Activated naive CD8-positive, alpha-beta T cell treated with anti-CD3 and anti-CD28 coated beads, Interleukin-2, amount 50 U/mL, for 16 hours (primary cell): ENCODE results near the gene MRPL53.

Experiments
- DNase-seq: peaks from one replicate; pipeline ENCODE4 v3.0.0-alpha.2; 2020; ENCODE audit warnings: low read depth, low spot score

The MRPL53 gene

GRCh38 chr2:74472086-74472944 lies at the start of gene MRPL53:
MRPL53 (minus strand) TSS chr2:74472680; CDS start chr2:74472660, 20 bp downstream.
- DNase-seq, result peak; percentile 93

- DNase-seq, result no peak
These were observed 44.2 kb upstream of the MRPL53 start for GRCh38 chr2:74516650-74517049.

- DNase-seq, result peak; percentile 64
These were observed 43.6 kb upstream of the MRPL53 start for GRCh38 chr2:74515981-74516633.

GRCh38 chr2:74515271-74515980 lies 42.9 kb upstream of the MRPL53 start:
- DNase-seq, result no peak

- DNase-seq, result no peak
These were observed 42.1 kb upstream of the MRPL53 start, which contains the start of gene TLX2 for GRCh38 chr2:74514368-74515270. TLX2 (plus strand) TSS chr2:74514450; CDS start chr2:74514807, 357 bp downstream.

- DNase-seq, result no peak
These were observed 41.3 kb upstream of the MRPL53 start for GRCh38 chr2:74513605-74514367.

- DNase-seq, result no peak
These were observed 40.5 kb upstream of the MRPL53 start for GRCh38 chr2:74512744-74513604.

GRCh38 chr2:74511104-74511989 lies 38.9 kb upstream of the MRPL53 start:
- DNase-seq, result no peak

- no peak for DNase-seq
These were observed 37.8 kb upstream of the MRPL53 start for GRCh38 chr2:74510272-74510671.

GRCh38 chr2:74507926-74508520 lies 35.5 kb upstream of the MRPL53 start:
- no peak for DNase-seq

- peak; percentile 98 for DNase-seq
These were observed 34.9 kb upstream of the MRPL53 start, which contains the start of gene PCGF1 for GRCh38 chr2:74507145-74507925. PCGF1 (minus strand) TSS chr2:74507695; CDS start chr2:74507668, 27 bp downstream.

- DNase-seq, result no peak
These were observed 33.2 kb upstream of the MRPL53 start for GRCh38 chr2:74505448-74506246.

GRCh38 chr2:74504591-74504990 lies 32.1 kb upstream of the MRPL53 start:
- no peak for DNase-seq

GRCh38 chr2:74503506-74504475 lies 31.3 kb upstream of the MRPL53 start:
- no peak for DNase-seq
